NCI-H2227 treated with DMSO at 0.1 percent for 48 hours (cell line): Measurements from ENCODE around the gene MRAS.
A peak's percentile ranks its signal among the peaks of the same experiment; 100 is the strongest.
"Not testable (repeated sequence)": the region's sequence is repeated elsewhere in the genome, so short reads cannot be mapped to it uniquely, and the experiment has no call there.

Source experiments
- DNase-seq: peaks from one replicate; lab custom pipeline; 2025; lab: John Stamatoyannopoulos, UW

MRAS gene

DNA sequence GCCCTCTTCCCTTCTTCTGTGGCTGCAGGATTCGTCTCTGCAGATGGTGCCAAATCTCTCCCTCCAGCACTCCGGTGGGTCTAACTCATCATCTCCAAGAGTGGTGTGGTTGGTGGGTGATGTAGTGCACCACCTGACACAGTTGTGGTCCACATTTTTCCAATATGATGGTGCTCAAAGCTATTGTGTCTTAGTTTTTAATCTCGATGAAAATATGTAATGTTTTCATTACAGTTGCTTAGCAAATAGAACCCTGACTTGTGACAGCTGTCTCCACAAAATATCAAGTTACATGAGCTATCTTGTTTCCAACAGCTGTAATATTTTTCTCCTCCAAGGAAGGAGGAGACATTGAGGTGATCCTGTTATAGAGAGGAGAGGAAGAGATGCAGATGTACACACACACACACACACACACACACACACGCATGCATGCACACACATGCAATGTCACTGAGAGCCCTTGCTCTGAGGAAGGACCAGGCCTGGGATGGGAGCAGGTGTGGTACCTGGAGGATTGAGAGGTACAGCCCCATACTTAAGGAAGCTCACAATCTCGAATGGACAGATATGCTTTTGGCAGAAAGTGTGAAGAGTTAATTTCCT, 70.3 kb downstream of the MRAS start:
- no peak for DNase-seq

DNA sequence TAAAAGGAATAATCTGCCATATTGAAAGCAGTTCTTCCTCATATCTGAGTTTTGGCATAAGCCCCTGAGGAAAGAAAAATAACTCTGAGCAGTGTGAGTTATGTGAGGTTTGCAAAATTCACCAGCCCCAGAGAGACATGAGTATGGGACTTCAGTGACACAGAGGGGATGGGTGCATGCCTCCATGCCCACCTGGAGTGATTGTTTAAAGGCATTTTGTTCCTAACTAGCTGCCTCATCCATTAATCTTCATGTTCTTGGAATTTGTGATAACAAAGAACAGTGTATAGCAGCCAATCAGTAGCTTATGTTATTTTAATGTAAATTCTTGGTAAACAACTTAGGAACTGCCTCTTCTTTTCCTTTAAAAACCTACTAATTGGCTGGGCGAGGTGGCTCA, 74.9 kb downstream of the MRAS start:
- no peak for DNase-seq

DNA sequence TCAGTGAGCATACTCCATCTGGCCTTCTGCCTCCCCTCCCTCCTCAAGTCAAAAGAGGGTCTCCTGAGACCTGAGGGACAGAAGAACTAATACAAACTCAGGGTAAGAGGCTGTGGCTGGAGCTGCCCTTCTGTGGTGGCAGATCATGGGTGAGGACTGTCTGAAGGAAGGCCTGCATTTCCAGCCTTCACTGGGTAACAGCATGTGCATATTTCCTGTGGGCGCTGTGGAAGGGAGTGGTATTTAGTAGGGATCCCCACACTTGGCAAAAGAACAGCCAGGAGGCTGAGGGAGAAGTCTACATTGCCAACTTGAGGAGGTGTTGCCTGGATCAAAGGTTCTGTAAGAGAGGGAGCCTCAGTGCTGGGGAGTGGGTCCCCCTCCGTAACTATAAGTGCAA, 75.9 kb downstream of the MRAS start:
- DNase-seq = no peak

DNA sequence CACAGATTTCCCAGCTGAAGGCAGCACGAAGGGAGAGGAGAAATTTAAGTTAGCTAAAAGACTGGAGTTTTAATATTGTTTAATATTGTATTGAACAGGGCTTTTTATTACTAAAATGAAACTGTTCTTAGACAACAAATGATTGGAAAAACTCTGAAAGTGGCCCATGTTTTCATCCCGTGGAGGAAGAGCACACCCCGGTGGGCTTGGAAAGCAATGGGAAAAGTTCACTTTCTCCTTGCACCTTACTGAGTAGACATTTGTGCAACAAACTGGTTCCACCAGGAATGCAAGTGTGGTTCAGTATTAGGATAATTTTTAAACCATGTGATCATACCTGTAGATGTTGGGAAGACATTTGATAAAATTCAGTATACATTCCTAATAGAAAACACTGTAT, 77.8 kb downstream of the MRAS start:
- no peak for DNase-seq

DNA sequence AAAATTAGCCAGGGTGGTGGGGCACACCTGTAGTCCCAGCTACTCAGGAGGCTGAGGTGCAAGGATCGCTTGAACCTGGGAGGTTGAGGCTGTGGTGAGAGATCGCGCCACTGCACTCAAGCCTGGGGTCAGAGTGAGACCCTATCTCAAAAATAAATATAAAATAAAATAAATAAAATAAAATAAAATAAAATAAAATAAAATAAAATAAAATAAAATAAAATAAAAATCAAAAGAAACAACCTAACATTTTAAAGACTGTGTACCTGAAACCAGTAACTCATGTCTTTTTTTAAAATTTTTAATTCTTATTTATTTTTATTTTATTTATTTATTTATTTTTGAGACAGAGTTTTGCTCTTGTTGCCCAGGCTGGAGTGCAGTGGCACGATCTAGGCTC, 78.4 kb downstream of the MRAS start:
- not testable (repeated sequence) for DNase-seq

DNA sequence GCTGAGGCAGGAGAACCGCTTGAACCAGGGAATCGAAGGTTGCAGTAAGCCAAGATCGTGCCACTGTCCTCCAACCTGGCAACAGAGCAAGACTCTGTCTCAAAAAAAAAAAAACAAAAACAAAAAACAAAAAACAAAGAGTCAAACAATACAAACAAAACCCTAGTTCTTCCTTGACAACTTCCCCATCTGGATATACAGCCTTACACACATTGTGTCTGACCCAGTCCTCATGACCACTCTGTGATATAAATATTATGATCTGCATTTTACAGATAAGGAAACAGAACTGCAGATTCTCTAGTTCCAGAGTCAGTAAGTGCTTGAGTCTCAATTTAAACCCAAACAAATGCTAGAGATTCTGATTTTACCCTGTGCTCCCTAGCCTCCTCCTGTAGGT, 81.3 kb downstream of the MRAS start:
- DNase-seq = no peak

DNA sequence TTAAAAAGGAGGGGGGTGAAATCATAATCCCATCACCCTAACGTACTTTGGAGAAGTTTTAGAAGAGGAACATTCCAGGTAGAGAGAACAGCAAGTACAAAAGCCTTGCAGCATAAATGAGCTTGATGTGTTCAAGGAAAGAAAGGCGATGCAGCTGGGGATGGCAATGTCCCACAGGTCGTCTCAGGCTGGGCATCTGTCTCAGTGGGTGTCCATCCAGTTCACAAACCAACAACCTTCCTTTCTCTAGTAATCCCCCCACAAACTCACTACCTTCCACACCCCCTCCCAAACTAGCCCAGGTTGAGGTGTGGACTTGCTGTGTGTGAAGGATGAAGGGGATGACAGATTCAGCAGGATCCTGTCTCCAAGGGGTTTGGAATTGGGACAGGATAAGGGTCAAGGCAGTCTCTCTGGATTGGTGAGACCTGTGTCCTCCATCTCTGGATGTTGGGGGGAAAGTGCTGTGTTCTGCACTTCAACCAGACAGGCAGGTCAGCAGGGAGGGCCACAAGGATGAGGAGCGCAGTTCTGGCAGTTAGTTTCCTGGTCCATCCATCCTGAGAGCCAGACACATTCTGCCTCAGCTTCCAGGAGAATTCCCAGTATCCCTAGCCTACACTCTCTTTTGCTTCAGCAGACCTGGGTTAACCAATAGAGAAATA, 84.3 kb downstream of the MRAS start:
- DNase-seq = no peak

DNA sequence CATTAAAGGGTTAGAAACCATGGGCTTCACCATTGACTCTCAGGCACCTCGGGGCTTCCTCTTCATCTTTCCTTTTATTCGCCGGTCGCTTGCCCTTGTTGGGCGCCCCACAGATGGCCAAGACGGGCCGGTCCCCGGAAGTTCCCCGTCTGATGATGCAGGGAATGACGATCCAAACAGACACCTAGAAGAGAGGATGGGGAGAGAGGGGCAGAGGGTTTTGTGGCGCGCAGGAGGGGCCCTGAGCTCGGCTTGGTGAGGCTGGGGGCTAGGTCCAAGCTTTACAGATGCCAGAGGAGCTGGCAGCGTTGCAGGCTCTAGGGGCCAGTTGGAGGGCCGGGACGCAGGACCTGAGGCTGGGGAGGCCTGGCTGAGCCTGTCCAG, 85.5 kb downstream of the MRAS start:
- DNase-seq = no peak

DNA sequence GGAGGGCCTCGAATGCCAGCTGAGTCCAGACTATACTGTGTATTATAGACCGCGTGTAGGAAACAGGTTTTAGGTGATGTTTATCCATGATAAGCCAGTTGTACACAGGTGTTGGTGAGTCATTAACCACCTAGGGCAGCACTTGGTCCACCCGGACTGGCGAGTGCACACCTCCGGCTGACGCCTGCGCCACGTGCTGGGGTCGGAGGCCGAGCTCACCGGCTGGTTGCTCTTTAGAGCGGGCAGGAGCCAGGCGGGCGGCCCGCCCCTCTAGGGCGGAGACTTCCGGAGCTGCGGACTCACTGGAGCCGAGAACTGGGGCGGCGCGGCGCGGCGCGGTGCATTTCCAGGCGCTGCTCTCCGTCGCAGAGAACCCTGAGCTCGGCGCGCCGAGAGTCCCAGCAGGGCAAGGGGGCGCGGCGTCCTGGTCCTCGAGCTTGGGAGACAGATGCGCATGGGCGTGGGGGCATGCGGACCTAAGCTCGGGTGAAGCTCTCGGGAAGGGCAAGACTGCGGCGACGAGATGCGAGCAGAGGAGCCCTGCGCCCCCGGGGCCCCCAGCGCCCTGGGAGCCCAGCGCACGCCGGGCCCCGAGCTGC, 86.0 kb downstream of the MRAS start, which contains the start of gene ESYT3:
TSS of gene ESYT3 (plus strand) at position 341 of the 599 bp plus-strand sequence. CDS start at position 524, 183 bp downstream.
- peak; percentile 31 for DNase-seq

DNA sequence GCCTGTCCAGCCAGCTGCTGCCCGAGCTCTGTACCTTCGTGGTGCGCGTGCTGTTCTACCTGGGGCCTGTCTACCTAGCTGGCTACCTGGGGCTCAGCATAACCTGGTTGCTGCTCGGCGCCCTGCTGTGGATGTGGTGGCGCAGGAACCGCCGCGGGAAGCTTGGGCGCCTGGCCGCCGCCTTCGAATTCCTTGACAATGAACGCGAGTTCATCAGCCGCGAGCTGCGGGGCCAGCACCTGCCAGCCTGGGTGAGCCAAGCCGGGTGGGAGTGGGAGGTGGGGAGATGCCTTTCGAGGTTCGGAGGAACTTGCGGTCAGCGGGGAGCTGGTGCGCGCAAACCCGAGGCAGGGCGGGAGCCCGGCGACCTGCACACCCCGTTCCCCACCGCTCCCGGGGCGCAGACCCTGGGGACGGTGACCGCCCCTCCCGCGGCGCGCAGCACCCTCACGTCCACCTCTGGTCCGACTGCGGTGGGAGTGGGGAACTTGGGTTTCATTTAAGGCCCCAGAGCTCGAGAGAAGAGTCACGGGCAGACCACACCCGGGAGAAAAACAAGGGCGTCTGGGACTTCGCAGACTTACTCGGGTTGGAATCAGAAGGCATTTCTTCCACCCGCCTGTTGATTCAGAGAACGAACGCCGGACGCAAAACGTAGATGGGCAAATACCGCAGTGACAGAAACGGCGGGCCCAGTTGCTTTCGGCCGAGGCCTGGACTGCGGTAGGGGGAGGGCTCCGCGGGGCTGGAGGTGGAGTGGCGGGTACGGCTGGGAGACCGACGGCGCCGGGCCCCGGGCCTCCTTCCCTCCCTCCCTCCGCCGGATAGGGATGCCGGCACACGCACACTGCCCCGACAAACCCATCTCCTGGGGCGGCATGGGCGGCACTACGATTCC, 86.7 kb downstream of the MRAS start:
- no peak for DNase-seq

DNA sequence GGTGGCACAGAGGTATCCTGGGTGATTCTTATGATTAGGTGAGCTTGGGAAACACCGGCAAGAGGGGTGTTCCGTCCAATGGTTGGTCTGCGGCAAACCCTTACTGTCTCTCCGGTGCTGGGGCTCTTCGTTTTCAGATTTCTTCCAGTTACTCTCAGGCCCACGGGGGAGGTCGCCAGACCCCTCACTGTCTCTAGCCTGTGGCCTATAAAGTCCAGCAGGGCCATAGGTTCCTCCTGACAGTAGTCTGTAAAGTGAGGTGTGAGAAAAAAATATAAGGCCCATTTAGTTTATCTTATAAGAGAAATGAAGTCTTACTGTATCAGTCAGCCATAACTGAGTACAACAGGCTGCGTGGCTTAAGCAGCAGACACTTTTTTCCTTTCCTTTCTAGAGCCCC, 87.5 kb downstream of the MRAS start:
- no peak for DNase-seq

DNA sequence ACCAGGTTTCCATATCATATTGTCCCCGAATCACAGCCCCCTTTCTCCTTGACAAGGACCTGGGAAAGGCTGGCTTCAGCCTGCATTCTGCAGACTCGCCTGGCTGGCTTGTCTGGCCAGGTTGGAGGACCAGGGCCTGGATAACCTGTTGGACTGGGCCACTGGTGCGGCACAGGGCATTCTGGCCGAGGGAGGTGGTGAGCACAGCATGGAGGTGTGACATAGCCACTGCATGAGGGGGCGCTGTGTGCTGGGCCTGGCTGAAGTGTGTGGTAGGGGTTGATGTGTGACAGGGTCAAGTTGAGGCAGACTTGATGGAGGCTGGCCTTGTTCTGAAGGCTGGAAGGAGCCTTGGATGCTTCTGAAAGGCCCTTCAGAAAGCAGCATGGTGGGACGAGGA, 88.9 kb downstream of the MRAS start:
- DNase-seq = no peak

DNA sequence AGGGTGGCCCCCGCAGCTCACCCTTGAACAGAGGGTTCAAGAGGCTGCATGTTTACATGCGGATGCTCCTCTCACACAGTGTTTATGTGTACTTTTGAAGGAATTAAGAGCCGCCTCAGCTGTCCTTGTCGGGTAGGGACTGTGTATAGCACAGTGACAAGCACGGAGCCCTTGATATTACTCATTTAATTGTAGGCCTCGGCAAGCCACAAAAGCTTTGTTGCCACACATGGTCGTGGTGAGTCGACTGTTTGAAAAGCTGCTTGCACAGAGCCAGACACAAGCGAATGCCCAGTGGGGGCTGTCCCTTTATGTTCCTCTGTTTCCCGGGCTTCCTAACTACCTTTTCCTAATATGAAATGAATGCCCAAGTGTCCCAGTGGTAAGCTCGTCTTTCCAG, 90.5 kb downstream of the MRAS start:
- no peak for DNase-seq

DNA sequence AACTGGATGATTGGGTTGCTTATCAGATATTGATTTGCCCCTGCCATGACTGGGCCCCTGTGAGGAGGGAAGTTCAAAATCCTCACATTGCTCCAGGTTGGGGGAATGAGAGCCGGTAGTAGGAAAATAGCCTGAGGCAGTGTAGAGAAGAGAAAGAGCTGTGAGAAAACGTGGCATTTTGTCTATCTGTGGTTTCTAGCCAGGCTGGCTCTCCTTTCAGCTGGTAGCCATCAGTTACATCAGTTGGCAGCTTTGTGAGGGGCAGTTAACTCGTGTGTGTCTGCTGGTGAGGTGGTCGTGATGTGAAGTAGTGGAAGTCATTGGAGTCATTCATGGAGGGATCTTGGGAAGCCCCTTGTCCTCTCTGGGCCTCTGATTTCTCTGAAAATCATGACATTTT, 91.3 kb downstream of the MRAS start:
- no peak for DNase-seq

DNA sequence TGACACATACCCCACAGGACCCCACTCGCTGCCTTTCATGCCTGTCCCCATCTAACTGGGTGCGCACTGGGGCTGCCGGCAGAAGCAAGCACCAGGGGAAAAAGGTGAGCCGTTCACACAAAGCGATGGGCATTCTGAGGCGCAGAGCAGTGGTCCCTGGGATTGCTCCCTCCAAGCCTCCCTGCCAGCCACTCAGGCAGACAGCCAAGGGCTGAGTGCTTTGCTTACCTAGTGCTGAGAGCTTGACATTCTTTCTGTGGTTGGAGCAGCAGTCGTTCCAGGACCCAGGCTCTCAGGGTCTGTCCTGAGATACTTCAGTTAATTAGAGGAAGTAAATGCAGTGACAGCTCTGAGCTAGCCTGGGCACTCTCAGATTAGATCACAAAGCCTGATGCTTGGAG, 91.7 kb downstream of the MRAS start:
- no peak for DNase-seq

DNA sequence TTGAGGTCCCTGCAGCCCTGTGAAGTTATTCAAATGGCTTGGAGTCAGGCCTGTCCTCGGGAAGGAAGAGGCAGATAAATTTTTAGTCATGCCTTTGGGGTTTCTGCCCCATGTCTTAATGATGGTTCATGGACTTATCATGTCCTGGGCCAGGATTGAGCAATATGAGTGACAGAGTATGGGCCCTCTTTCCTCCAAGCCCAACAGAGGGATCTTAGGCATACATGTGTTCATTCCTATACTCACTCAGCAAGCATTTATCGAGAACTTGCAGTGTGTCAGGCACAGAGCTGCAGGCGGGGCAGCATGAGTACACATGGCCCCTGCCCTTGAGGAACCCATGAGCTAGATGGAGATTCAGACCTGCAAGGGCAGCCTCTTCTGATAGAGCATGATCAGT, 92.2 kb downstream of the MRAS start:
- DNase-seq = no peak

DNA sequence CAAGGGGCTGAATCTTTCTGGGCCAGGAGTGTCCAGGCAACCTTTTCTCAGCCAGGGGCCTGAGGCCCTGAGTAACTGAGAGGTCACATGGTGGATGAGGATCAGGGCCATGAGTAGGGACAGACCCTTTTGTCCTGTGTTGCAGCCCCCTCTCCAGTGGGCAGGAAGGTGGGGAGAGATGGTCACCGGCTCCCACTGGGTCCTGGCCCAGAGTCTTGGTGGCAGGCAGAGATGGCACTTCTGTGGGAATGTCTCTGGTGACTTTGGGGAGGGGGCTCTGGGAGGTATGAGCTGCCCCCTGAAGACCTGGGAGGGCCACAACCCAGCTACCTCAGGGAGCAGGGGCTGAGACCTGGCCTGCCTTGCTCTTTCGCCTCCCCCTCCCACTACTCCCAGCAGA, 92.9 kb downstream of the MRAS start:
- DNase-seq = no peak

DNA sequence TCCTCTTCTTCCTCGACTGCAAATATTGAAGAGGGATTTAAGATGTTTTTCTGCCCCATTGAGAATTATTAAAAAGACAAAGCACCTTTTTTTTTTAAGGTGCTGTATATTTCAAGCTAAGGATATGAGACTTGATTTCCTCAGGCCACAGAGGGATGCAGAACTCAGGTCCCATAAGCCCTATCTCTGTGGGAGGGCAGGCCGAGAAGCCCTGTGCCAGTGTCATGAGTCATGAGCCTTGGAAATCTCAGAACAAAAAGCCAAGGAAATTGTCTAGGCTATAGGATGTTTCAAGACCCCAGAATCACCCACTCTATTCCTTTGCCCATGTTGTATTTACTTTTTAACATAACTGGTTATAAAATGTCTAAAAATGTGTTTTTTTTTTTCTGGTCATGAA, 93.4 kb downstream of the MRAS start:
- DNase-seq = no peak

DNA sequence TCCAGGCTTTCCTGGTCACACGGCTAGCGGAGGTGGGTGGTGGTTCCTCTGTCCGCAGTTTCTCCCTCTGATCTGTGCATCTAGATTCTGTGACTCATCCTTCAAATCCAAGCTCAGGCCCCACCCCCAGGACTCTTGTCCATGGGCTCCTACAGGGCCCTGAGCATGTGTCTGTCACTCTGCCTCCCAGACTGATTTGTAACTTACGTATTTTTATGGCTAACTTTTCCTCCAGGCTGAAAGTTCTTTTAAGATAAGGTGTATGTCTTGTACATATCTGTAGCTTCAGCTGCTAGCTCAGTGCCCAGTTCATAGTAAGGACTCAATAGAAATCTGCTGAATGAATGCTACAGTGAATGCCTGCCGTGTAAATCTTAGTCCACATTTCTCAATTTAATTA, 94.1 kb downstream of the MRAS start:
- DNase-seq = no peak

DNA sequence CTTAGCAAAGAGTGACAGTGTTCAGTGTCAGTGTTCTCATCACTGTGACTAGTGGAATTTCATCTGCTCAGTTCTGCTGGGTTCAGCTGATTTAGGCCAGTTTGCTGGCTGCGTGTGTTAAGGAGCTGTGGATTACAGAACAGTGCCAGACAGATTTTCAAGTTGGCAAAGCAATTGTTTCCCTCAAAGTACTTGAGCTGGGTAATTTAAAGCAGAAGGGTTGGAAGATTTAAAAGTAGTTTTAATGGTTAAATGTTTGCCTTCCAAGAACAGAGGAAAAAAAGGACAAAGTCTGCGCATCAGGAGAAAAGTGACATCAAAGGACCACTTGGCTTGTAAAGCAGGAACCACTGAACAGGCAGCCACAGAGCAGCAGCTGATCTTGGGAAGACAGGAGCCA, 94.7 kb downstream of the MRAS start:
- DNase-seq = no peak

DNA sequence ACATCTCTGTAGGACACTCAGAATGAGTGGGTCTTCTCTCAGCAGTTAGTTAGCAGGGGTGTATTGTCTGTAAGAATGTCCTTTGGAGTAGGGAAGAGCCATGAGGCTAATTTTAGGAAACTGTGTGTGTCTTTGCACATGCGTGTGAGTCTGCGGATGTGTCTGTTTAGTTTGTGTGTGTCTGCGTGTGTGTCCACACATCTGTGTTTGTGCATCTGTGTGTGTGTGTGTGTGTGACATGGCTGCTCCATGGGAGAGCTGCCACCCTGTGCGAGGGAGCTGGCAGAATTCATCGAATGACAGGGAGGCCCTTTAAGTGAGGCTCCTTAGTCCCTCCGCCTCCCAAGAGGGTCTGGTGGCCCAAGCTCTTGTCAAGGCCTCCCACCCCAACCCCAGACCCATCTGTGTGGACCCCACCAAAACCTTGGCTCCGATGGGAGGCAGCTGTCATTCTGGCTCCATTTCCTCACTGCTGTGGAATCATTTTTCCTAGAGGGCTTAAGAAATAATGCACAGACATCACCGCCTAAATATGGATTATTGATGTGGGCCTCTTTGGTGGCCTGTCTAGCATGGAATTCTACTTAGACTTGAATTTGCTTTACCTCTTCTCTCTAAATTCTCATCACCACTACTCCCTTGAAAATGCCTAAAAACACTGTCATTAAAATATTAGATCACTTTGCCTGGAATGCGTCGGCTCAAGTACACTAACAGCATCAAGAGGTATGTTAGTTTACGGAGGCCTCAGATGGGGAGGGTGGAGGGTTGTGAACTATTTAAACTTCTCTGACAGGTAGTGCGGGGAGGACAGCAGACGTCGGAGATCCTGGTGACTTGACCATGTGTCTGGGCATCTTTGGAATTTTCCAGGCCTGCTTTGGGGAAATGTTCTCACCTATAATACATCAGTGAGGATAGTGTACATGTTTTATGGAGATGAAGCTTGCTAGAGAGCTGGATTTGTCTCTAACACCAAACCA, 95.4 kb downstream of the MRAS start:
- DNase-seq = no peak

DNA sequence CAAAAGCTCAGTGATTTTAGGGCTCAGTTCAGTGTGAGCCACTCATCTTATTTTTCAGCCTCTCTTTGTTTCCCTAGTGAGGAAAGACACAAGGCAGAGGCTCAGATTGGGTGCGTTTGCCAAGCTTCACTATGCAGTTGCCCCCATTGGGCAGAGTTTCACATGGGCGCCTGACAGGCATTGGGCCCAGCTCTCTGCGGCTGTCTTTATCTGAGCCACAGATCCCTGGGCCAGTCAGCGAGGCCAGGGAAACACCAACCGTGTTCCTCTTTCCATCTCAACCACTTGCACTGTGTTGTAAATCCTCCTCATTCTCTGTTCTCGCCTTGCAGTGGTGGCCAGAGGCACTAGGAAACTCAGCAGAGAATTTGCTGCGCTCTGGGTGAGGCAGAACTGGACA, 96.9 kb downstream of the MRAS start:
- no peak for DNase-seq
